A549 (cell line): Measurements from ENCODE around the gene GAL3ST1.

Source experiments
- EP300 ChIP-seq, 2 experiments: fragments of >200 bp; sonication (Bioruptor Twin); formaldehyde crosslinking; IDR thresholded peaks; 2 replicates in 1 of 2; 3 replicates in 1 of 2; pipeline ENCODE4 v1.6.1; 2016 to 2017
- JUN ChIP-seq, 2 experiments: fragments of >200 bp; sonication (Bioruptor Twin); formaldehyde crosslinking; IDR thresholded peaks; 2 replicates in 1 of 2; 3 replicates in 1 of 2; pipeline ENCODE4 v1.6.1; 2016 to 2017
- JUNB ChIP-seq: fragments of >200 bp; sonication (Bioruptor Twin); formaldehyde crosslinking; IDR thresholded peaks from 2 replicates; pipeline ENCODE4 v1.6.1; 2016
- MYC ChIP-seq: IDR thresholded peaks from 2 replicates; pipeline ENCODE4 v1.6.1; 2012; ENCODE audit warnings: mild to moderate bottlenecking, inconsistent platforms, low read length, improper control_type of control experiment, borderline replicate concordance
- POLR2A ChIP-seq: IDR thresholded peaks from 2 replicates; pipeline ENCODE4 v1.6.1; 2012; ENCODE audit warnings: mild to moderate bottlenecking, low read length
- POLR2AphosphoS2 ChIP-seq: conservative IDR thresholded peaks from 2 replicates; pipeline ENCODE4 v1.6.1; 2012; ENCODE audit warnings: low read length, improper control_type of control experiment, inconsistent platforms
- RFX5 ChIP-seq: fragments of 450-650 bp; IDR thresholded peaks from 2 replicates; pipeline ENCODE4 v1.7.1; 2014; ENCODE audit warnings: antibody characterized with exemption, mild to moderate bottlenecking, moderate library complexity
- ZFP36 ChIP-seq: fragments of 450-650 bp; IDR thresholded peaks from 2 replicates; pipeline ENCODE4 v1.6.1; 2014; ENCODE audit warnings: borderline replicate concordance; ENCODE audit not compliant: partially characterized antibody
- TF ChIP-seq, protein P1 (sequence below): fragments of >200 bp; sonication (Bioruptor Twin); formaldehyde crosslinking; IDR thresholded peaks from 3 replicates; pipeline ENCODE4 v1.5.1; 2016
- TF ChIP-seq, protein P2 (sequence below): fragments of 450-650 bp; IDR thresholded peaks from 2 replicates; pipeline ENCODE4 v1.6.1; 2014; ENCODE audit warnings: antibody characterized with exemption

DNA sequence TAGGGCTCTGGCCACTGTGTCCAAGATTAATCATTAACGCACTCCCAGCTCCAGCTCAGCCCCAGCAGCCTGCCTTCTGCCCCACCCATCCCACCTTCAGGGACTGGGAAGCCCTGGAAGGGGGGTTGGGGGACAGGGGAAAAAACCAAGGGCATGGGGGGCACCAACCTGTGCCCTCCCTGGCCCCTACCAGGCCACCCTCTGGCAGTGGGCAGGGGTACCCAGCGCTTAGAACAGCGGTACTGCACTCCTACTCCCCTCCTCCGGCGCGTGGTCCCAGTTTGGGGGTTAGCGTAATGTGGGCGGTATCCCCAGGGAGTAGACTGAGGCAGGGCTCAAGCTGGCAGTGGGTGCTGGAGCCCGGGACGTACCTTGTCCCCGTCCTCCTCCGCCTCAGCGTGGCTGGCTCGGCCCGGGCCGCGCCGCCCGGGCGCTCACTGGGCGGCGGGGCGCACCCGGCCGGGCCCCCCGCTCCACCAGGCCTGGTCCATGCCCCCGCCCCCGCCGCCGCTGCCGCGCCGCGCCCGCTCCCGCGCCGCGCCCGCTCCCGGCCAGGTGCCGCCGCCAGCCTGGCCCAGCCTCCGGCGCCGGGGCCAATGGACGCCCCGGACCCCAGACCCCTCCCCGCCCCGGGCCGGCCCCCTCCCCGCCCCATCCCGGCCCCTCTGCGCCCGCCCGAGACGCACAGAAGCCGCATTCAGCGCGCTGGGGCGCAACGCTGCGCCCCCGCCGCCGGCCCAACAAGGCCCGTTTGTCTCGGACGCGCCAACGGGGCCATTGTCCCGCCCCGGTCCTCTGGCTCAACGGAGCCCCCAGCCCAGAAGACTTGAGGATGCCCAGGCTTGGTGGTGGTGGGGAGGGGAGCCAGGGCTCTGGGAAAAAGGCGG, at the start of gene GAL3ST1:
- TF ChIP-seq, protein P1, sequence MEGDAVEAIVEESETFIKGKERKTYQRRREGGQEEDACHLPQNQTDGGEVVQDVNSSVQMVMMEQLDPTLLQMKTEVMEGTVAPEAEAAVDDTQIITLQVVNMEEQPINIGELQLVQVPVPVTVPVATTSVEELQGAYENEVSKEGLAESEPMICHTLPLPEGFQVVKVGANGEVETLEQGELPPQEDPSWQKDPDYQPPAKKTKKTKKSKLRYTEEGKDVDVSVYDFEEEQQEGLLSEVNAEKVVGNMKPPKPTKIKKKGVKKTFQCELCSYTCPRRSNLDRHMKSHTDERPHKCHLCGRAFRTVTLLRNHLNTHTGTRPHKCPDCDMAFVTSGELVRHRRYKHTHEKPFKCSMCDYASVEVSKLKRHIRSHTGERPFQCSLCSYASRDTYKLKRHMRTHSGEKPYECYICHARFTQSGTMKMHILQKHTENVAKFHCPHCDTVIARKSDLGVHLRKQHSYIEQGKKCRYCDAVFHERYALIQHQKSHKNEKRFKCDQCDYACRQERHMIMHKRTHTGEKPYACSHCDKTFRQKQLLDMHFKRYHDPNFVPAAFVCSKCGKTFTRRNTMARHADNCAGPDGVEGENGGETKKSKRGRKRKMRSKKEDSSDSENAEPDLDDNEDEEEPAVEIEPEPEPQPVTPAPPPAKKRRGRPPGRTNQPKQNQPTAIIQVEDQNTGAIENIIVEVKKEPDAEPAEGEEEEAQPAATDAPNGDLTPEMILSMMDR, result no peak
- TF ChIP-seq POLR2AphosphoS2, result no peak
- no peak for TF ChIP-seq RFX5
- no peak for TF ChIP-seq POLR2A
- TF ChIP-seq MYC, result no peak
- no peak for TF ChIP-seq EP300 (IDR thresholded peaks at IDR 0.05)
- TF ChIP-seq JUNB, result no peak
- TF ChIP-seq JUN (IDR thresholded peaks at IDR 0.05), result no peak
- no peak for TF ChIP-seq ZFP36
- TF ChIP-seq, protein P2, sequence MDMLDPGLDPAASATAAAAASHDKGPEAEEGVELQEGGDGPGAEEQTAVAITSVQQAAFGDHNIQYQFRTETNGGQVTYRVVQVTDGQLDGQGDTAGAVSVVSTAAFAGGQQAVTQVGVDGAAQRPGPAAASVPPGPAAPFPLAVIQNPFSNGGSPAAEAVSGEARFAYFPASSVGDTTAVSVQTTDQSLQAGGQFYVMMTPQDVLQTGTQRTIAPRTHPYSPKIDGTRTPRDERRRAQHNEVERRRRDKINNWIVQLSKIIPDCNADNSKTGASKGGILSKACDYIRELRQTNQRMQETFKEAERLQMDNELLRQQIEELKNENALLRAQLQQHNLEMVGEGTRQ, result no peak
